SU-DHL-6 (cell line): ENCODE data around the gene SIL1.

Source experiments
- CTCF ChIP-seq: fragments of 200-600 bp; sonication (generic); IDR thresholded peaks from one replicate; pipeline ENCODE4 v1.5.1; 2017; ENCODE audit warnings: antibody characterized with exemption, mild to moderate bottlenecking, low read length, moderate library complexity; ENCODE audit not compliant: insufficient read depth, poor library complexity, severe bottlenecking
- EZH2phosphoT487 ChIP-seq: fragments of 200-600 bp; sonication (generic), shearing (Covaris generic); conservative IDR thresholded peaks from 2 replicates; pipeline ENCODE4 v1.6.1; 2018; ENCODE audit warnings: mild to moderate bottlenecking, antibody characterized with exemption, low read length, moderate library complexity, mixed read lengths

GRCh38 chr5:139205586-139205985, 7.4 kb upstream of the SIL1 start:
- no peak for TF ChIP-seq CTCF
- no peak for TF ChIP-seq EZH2phosphoT487
